Measurements from ENCODE around the gene CROCC2.

The CROCC2 gene

GRCh38 chr2:241014764-241015163 lies 108.6 kb downstream of the CROCC2 start:
- no peaks in the 10 kb centered on the region for H4K20me1 ChIP-seq (ENCODE audit: insufficient read depth, low read length)
- H3K27me3 ChIP-seq (ENCODE audit: insufficient read depth, low read length) = no peaks in the 10 kb centered on the region
- no peaks in the 10 kb centered on the region for H3K36me3 ChIP-seq (ENCODE audit: insufficient read depth, low read length)
- H3K27ac ChIP-seq (ENCODE audit: low read depth, low read length, poor library complexity, severe bottlenecking) = no peak overlapping the region
- no peak overlapping the region for H3K4me2 ChIP-seq (ENCODE audit: low read length)
- H3K79me2 ChIP-seq (ENCODE audit: insufficient read depth, low read length) = no peaks in the 10 kb centered on the region
- no peaks in the 10 kb centered on the region for H3K9me2 ChIP-seq (ENCODE audit: low read depth, low read length)
- no peak overlapping the region for H2AFZ ChIP-seq (ENCODE audit: low read length)
- no peak overlapping the region for H3K4me3 ChIP-seq (ENCODE audit: low read depth, low read length, poor library complexity, severe bottlenecking)
- H3K9me3 ChIP-seq (ENCODE audit: low read length) = no peaks in the 10 kb centered on the region
- H3K9ac ChIP-seq (ENCODE audit: low read length) = no peak overlapping the region
- no peaks in the 10 kb centered on the region for H3F3A ChIP-seq (ENCODE audit: insufficient read depth, low read length)
- TF ChIP-seq CTCF (IDR thresholded peaks at IDR 0.05; ENCODE audit: low read length) (no peak), EZH2 (IDR thresholded peaks at IDR 0.05; ENCODE audit: borderline replicate concordance, low read length) (no peak)
- peaks cover 28% of the 10 kb centered on the region for H3K4me1 ChIP-seq (ENCODE audit: insufficient read depth, low read length, severe bottlenecking)

- H3K9me3 ChIP-seq (ENCODE audit: low read length) = no peaks in the 10 kb centered on the region
- no peaks in the 10 kb centered on the region for H3F3A ChIP-seq (ENCODE audit: insufficient read depth, low read length)
- H3K4me1 ChIP-seq (ENCODE audit: insufficient read depth, low read length, severe bottlenecking) = peaks cover 22% of the 10 kb centered on the region
- no peaks in the 10 kb centered on the region for H3K79me2 ChIP-seq (ENCODE audit: insufficient read depth, low read length)
- TF ChIP-seq EZH2 (IDR thresholded peaks at IDR 0.05; ENCODE audit: borderline replicate concordance, low read length) = no peak
- TF ChIP-seq CTCF (IDR thresholded peaks at IDR 0.05; ENCODE audit: low read length) = no peak
- H3K27ac ChIP-seq (ENCODE audit: low read depth, low read length, poor library complexity, severe bottlenecking) = no peak overlapping the region
- no peaks in the 10 kb centered on the region for H3K9me2 ChIP-seq (ENCODE audit: low read depth, low read length)
- no peak overlapping the region for H2AFZ ChIP-seq (ENCODE audit: low read length)
- H3K4me2 ChIP-seq (ENCODE audit: low read length) = no peak overlapping the region
- no peaks in the 10 kb centered on the region for H3K36me3 ChIP-seq (ENCODE audit: insufficient read depth, low read length)
- H4K20me1 ChIP-seq (ENCODE audit: insufficient read depth, low read length) = no peaks in the 10 kb centered on the region
- no peaks in the 10 kb centered on the region for H3K27me3 ChIP-seq (ENCODE audit: insufficient read depth, low read length)
- H3K4me3 ChIP-seq (ENCODE audit: low read depth, low read length, poor library complexity, severe bottlenecking) = no peak overlapping the region
- H3K9ac ChIP-seq (ENCODE audit: low read length) = no peak overlapping the region
Measured at GRCh38 chr2:241015439-241015838, 109.3 kb downstream of the CROCC2 start.

- Histone ChIP-seq H3K9me3 (ENCODE audit: low read length) (no peaks in the 10 kb centered on the region; the same call in 1 of the 2 replicates), H3K9me2 (ENCODE audit: low read depth, low read length) (no peaks in the 10 kb centered on the region), H3K27me3 (ENCODE audit: insufficient read depth, low read length) (no peaks in the 10 kb centered on the region), H3K4me2 (ENCODE audit: low read length) (no peak overlapping the region), H4K20me1 (ENCODE audit: insufficient read depth, low read length) (no peaks in the 10 kb centered on the region), H3K27ac (ENCODE audit: low read depth, low read length, poor library complexity, severe bottlenecking) (no peak overlapping the region), H3K79me2 (ENCODE audit: insufficient read depth, low read length) (no peaks in the 10 kb centered on the region), H3K4me1 (ENCODE audit: insufficient read depth, low read length, severe bottlenecking) (peaks cover 3% of the 10 kb centered on the region), H3K9ac (ENCODE audit: low read length) (no peak overlapping the region), H3F3A (ENCODE audit: insufficient read depth, low read length) (no peaks in the 10 kb centered on the region), H3K36me3 (ENCODE audit: insufficient read depth, low read length) (no peaks in the 10 kb centered on the region), H2AFZ (ENCODE audit: low read length) (no peak overlapping the region), H3K4me3 (ENCODE audit: low read depth, low read length, poor library complexity, severe bottlenecking) (no peak overlapping the region)
- no peak for TF ChIP-seq CTCF (IDR thresholded peaks at IDR 0.05; ENCODE audit: low read length)
- TF ChIP-seq EZH2 (IDR thresholded peaks at IDR 0.05; ENCODE audit: borderline replicate concordance, low read length) = no peak
Measured at GRCh38 chr2:241017228-241017940, 111.2 kb downstream of the CROCC2 start.
